Stomach (tissue), 4 donors: ENCODE results near the gene ATP5MC2.

Experiments
- POLR2A ChIP-seq, 4 donors: fragments of 450-650 bp; IDR thresholded peaks; one replicate each; pipeline ENCODE4 v1.6.1; 2016; ENCODE audit warnings: antibody characterized with exemption in 4 of 4, control low read depth in 2 of 4, mild to moderate bottlenecking in 1 of 4, moderate library complexity in 1 of 4
- TF ChIP-seq, protein P1 (sequence below), 7 experiments: fragments of 450-650 bp in 4 of 7; fragments of 200-600 bp in 3 of 7; sonication (generic) in 3 of 7; IDR thresholded peaks; one replicate each; pipeline ENCODE4 v1.5.1; 2016 to 2019; ENCODE audit warnings: antibody characterized with exemption in 7 of 7, control low read depth in 2 of 7, mild to moderate bottlenecking in 1 of 7

- TF ChIP-seq POLR2A (IDR thresholded peaks at IDR 0.05), result no peak
- TF ChIP-seq, protein P1, sequence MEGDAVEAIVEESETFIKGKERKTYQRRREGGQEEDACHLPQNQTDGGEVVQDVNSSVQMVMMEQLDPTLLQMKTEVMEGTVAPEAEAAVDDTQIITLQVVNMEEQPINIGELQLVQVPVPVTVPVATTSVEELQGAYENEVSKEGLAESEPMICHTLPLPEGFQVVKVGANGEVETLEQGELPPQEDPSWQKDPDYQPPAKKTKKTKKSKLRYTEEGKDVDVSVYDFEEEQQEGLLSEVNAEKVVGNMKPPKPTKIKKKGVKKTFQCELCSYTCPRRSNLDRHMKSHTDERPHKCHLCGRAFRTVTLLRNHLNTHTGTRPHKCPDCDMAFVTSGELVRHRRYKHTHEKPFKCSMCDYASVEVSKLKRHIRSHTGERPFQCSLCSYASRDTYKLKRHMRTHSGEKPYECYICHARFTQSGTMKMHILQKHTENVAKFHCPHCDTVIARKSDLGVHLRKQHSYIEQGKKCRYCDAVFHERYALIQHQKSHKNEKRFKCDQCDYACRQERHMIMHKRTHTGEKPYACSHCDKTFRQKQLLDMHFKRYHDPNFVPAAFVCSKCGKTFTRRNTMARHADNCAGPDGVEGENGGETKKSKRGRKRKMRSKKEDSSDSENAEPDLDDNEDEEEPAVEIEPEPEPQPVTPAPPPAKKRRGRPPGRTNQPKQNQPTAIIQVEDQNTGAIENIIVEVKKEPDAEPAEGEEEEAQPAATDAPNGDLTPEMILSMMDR (IDR thresholded peaks at IDR 0.05), result no peak
Measured at GRCh38 chr12:53676656-53677015, 753 bp upstream of the ATP5MC2 start.
